Measurements from ENCODE around the gene PEX14.

DNA sequence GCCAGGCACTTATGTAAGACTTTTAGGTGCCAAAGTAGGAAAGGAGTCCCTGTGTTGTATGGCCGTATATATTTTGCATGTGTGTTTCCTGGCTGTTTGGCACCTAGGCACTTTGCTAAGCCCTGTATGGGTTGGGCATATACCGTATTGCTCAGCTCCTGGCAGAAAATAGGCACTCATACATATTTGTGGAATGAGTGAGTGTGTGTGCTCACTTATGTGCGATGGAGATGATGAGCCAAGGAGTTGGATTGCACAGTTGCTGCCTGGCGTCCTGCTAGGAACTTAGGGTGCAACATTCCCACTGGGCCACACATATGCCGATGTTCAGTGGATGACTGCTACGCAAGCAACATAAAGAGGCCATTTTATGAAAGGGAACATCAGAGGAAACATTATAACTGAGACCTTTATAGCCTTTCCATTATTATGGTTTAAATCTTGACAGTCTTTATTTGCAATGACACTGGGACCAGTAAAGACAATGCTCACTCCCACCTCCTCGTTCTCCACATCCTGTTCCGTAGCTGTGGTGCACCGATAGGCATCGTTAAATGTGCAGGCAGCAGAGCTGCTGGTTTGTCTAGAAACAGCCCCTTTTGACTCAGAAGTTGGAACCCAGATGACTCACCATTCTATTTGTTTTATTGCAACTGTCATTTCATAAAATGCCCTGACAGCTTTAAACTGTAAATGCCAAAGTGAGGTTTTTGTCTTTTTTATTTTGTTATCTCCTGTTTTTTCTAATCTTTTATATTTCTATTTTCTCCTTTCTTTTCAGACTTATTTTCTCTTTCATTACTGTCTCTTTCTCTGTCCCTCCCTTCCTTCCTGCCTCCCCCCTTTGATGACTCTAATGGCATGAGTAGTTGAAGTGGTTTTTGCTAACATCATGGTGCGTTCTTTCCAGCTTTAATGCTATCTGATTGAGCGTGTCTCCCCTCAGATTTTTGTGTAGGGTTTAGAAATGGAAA lies 36.1 kb downstream of the PEX14 start:
- TF ChIP-seq POLR2AphosphoS5 (IDR thresholded peaks at IDR 0.05; ENCODE audit: low read depth), result no peak
- TF ChIP-seq, protein P1, sequence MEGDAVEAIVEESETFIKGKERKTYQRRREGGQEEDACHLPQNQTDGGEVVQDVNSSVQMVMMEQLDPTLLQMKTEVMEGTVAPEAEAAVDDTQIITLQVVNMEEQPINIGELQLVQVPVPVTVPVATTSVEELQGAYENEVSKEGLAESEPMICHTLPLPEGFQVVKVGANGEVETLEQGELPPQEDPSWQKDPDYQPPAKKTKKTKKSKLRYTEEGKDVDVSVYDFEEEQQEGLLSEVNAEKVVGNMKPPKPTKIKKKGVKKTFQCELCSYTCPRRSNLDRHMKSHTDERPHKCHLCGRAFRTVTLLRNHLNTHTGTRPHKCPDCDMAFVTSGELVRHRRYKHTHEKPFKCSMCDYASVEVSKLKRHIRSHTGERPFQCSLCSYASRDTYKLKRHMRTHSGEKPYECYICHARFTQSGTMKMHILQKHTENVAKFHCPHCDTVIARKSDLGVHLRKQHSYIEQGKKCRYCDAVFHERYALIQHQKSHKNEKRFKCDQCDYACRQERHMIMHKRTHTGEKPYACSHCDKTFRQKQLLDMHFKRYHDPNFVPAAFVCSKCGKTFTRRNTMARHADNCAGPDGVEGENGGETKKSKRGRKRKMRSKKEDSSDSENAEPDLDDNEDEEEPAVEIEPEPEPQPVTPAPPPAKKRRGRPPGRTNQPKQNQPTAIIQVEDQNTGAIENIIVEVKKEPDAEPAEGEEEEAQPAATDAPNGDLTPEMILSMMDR (IDR thresholded peaks at IDR 0.05; ENCODE audit: insufficient read depth, low read length), result no peak

Measured in HL-60 (cell line).